Measurements from ENCODE around the gene ZNF202.

The ZNF202 gene

DNA sequence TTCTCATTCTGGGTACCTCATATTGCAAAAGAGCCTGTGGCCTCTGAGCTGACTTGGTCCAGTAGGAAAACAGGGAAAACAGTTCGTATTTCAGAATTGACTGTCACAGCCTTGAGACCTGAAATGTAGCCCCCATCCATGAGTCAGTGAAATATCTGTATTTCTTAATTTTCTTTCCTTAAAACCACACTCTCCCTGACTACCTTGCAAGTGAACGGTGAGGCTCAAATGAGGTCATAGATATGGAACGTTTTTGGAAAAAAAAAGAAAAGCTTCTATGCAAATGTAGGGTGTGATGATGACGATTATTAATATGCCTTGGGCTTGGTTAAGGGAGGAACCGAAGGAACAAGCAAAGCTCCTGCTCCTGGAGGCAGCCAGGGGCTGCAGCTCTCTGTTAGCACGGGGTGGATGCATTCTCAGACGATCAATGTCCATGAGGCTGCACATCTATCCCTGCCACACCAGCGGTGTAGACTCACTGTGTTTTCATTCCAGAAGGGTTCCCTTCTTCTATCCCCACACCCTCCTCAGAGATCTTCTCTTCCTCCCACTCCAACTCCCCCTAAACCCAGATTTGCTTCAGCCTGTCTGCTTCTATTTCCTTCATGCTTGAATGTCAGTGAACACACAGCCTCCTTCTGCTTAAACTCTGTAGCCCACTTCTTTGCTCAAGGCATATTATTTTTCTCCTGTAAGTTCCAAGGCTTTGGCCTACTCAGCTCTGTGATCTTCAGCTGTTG is 57.9 kb downstream of the ZNF202 start:
- DNase-seq (ENCODE audit: low spot score) = no peak

DNA sequence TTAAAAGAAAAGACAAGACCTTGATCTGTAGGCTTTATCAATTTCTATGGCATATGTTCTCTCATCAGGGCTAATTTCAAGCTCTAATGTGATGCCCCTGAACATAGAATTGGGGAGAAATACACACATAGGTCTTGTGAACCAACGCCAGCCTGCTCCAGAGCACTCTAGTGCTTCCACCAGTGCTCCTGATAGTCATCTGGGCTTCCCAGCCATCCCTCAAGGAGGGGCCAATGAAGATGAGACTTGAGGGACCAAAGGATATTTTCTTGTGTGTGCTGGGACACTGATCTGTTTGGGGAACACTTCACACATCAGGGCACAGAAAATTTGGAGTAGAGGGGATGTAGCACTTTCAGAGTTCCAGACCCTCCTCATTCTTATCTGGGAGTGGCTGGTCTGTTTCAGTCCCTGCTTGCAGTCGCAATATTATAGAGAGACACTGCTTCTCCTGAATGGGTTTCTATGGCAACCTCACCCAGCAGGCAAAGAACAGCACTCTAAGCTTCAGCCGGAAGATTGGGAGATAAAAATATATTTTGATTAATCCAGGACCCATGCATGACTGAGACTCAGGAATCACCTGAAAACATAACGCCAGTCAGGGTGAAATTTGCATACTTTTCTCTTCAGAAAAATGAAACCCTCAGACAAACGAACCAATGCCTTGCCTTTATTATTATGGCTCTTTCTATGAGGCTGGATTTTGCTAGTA is 58.6 kb downstream of the ZNF202 start:
- DNase-seq (ENCODE audit: low spot score) = no peak

DNA sequence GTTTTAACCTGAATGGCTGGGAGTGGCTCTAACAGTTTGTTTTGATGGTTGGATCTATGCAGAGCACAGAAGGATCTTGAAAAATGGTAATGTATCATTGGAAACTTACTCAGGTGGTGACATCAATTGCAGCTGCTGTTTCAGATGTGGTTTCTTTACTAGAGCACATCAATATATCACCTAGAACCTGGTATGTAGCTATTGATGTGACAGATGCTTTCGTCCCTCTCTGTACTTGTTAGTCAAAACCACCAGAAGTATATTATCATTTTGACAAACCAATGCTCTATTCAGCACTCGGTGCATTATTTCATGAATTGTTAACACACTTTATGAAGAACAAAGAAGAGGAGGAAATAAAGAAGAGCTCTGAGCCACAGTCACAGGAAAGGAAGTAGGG is 60.4 kb downstream of the ZNF202 start:
- no peak for DNase-seq (ENCODE audit: low spot score)

DNA sequence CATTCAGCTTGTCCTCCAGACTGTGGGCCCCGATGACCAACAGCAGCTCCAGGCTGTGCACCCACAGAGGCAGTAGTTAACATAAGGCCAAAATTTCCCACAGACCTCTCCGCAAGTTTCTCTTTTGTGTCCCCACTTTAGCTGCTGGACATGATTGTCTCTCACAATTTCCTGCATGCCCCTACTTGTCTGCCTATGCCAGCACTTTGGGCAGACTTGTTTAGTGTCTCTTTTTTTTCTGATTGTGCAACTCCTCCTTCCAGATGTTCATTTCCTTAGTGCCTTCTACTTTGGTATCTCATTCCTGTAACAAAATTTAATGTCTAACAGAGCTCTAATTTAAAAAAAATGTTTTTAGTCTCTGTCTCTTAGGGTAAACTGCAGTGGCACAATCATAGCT is 63.2 kb downstream of the ZNF202 start:
- no peak for DNase-seq (ENCODE audit: low spot score)

DNA sequence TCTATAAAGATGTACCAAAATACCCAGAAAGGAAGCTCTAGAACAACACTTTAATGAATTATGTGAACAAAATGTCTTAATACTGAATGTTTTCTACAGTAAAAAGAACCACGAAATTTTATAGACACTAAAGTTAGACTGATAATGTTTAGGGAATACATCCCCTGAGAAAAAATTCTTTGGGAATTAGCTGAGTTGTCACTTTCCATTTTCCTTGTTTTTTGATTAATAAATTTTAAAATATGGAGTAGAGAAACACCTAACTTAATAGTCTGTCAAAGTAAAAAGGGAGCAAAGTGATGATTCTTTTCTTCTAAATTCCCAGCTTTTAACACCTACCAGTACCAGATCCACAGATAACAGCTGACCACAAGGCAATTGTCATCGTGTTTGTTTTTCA is 64.0 kb downstream of the ZNF202 start:
- no peak for DNase-seq (ENCODE audit: low spot score)

DNA sequence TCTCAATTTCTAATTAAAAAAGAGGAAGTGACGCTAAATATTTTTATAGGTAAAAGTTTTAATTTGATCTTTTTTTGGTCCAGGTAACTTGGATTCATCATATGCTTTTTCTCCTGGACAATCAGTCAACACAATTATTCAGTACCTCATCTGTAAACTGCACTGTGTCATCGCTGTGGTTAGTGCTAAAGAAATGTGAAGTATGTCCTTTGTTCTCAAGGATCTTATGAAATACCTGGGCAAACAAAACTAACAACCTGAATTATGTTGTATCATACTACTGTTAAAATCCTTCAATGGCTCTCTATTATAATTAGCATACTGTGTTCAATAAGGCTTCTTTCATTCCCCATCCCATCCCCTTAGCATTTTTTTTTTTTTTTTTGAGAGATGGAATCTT is 67.2 kb downstream of the ZNF202 start:
- DNase-seq (ENCODE audit: low spot score) = no peak
